ENCODE measurements around the gene HOXB7.

The HOXB7 gene

GRCh38 chr17:48578616-48579470 is 32.0 kb downstream of the HOXB7 start:
- peak; percentile 44 for DNase-seq

DNA sequence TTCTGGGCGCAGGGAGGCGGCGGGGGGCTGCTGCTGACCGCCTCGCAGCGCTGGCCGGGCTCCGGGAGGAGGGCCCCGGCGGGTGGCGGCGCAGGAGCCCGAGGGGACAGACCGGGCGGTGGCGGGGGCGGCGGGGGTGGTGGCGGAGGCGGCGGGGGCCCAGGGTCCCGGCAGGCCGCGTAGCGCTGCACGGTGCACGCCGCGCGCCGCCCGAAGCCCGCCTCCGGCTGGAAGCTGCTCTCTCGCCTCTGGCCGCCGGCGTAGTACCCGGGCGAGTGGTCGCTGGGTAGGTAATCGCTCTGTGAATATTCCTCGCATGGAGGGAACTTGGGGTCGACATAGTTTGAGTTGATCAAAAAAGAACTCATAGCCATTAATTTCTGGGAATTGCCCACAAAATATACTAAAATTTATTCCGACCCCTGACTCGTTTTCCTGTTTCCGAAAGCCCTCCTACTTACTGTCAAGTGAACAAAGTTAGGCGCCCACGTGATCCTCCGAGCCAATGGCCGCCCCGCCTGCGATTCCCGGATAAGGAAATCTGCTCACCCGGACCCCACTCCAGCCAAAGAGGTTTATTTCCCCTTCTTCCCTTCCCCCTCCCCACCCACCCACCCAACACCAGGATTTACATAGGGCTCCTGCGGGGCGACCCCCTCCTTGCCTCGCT is 32.7 kb downstream of the HOXB7 start, which contains the start of gene HOXB4:
TSS of gene HOXB4 (minus strand) at position 405 of the 670 bp plus-strand sequence. CDS start at position 374, 31 bp downstream.
- peak; percentile 71 for DNase-seq

GRCh38 chr17:48577330-48577945 is 33.4 kb downstream of the HOXB7 start:
- no peak for DNase-seq

DNA sequence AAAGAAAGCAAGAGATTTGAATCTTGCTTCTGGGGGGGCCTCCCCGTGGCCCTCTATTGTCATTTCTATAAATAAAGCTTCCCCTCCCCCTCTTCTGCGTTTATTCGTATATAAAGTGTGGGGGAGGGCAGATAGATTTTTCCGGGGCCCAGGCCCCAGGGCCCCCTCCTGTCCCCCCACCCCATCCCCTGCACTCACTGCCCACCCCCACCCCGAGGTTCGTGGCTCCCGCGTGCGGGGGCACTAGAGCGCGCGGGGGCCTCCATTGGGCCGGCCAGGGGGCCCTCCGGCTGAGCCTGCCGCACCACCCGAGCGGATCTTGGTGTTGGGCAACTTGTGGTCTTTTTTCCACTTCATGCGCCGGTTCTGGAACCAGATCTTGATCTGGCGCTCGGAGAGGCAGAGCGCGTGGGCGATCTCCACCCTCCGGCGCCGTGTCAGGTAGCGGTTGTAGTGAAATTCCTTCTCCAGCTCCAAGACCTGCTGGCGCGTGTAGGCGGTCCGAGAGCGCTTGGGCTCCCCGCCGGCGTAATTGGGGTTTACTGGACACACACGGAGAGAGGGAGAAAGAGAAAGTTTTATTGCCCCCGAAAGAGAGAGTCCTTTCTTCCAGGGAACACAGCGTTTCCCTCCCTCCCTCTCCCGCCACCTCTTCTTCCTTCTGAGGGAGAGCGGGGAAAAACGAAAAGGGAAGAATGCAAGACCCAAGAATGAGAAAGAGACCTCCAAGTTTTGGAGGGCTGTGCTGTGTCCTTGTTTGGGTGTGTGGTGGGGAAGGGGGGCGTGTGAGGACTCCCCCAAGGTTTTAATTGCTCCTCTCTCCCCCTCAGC is 34.1 kb downstream of the HOXB7 start:
- no peak for DNase-seq

GRCh38 chr17:48575673-48576478 is 34.9 kb downstream of the HOXB7 start:
- no peak for DNase-seq

DNA sequence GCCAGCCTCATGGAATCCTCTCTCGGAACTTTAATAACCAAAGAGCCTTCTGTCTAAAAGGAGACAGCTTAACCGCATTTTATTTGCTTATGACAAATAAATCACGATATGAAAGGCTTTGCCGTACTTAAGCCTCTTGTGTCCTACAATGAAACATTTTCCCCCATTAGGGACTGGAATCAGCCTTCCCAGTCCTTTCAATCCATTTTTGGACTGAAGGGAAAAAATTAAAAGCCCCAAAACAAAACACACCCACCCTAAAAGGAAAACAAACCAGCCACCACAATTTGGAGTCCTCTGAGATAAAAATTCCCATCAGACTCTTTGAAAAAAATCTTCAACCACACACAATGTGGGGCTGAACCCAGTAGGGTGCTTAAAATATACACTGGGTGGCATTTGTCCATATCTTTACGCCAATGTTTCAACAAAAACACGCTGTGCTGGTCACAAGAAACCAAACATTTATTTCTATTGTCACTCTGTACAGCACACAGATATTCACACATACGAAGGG is 35.7 kb downstream of the HOXB7 start:
- peak; percentile 94 for DNase-seq

GRCh38 chr17:48574505-48575065 is 36.2 kb downstream of the HOXB7 start:
- DNase-seq = no peak

- DNase-seq = no peak
Observed at GRCh38 chr17:48571826-48572417, 38.9 kb downstream of the HOXB7 start.

GRCh38 chr17:48571024-48571818 is 39.6 kb downstream of the HOXB7 start:
- DNase-seq = peak; percentile 54

DNA sequence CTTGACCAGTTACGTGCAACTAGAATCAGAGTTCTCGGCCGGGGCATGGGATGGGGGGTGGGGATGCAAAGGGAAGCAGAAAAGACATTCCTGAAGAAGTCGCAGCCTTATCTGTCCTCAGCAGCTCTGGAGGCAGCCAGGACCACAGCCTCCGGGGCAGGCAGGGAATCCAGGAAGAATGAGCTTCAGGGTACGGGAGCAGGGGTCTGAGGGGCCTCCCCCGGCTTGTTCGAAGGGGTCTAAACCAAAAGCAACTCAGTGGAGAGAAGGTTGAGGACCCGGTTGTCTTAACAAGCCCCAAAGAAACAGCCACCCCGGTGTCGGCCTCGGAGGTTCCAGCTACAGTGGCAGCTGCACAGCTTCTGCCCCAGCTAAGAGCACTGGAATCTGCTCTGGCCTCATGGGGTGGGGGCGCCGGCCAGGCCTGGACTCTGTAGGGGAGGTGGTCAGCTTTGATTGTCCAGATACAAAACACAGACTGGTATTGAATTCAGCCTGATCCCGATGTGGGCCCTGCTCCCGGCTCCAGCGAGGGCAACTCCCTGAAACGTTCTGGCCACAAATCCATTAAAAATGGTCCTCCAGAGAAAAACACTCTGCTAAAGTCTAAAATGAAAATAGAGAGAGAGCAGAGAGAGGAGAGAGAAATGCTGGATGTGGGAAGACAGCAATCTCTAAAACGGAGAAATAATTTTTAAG is 40.3 kb downstream of the HOXB7 start:
- DNase-seq = no peak

GRCh38 chr17:48569674-48570324 is 41.0 kb downstream of the HOXB7 start:
- peak; percentile 40 for DNase-seq

DNA sequence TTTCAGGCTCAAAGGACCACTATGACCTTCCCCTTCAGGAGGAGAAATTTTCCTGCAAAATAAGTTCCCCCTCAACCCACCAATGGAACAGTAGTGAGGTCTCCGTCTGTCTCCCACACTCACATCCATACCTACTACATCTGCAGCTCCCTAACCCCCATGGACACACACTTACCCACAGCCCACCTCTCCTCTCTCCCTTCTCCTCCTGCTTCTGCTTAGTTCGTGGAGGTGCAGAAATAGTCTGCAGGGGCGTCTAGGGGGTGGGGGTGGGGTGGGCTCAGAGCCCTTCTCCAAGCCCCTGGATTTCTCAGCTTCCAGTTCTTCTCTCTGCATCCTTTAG is 41.6 kb downstream of the HOXB7 start:
- DNase-seq = no peak

DNA sequence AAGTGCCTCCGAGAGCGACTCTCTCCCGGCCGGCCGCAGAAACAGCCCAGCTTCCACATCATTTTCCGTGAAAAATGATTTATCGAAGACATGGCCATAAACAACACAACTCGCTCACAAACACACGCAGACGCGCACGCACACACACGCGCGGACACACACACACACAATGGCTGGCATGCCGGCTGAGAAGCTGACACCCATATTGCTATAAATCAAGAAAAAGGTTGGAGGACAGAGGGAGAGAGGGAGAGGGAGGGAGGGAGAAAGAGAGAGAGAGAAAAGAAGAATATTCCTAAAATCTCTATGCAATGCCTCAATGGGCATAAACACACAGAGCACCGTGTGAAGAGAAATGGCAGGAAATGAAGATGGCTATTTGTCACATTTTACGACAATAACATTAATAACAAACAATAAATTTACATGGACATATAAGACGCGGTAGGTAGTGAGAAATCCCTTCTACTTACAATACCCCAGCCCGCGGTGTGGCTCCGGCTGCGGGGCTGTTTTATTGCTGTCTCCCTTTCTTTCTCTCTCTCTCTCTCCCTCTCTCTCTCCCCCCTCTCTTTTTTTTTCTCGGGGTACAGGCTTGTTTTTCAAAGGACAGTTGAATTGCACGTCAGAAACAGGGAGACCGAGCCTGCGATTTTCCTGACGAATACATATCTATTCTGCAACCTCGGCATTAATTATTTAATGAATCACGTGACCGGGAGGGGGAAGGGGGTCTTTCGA is 42.1 kb downstream of the HOXB7 start:
- DNase-seq = no peak

GRCh38 chr17:48567646-48568354 is 43.0 kb downstream of the HOXB7 start:
- no peak for DNase-seq

GRCh38 chr17:48567209-48567608 is 43.6 kb downstream of the HOXB7 start:
- DNase-seq = no peak

DNA sequence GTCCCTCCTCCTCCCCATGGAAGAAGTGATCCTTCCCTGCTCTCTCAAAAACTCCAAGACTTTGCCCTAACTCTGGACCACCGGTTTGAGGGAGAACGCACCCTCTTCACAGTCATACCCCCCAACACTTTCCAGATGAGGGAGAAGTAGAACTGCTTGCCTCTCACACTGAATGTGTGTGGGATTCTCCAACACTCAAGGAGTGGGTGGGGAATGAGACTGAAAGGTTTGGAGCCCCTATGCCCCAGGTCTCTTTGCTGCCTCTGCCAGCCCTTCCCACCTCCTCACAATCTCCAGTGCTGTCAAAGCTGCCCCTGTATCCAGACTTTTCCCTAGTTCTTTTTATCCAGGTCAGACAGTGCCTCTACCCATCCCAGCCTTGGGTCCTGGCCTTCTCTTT is 44.1 kb downstream of the HOXB7 start:
- no peak for DNase-seq

GRCh38 chr17:48565925-48566710 is 44.7 kb downstream of the HOXB7 start:
- DNase-seq = no peak

Measured in NCI-H2029 treated with DMSO at 0.1 percent for 48 hours (cell line).